Thyroid gland (tissue), 4 donors: ENCODE results near the gene STIM2. TPM values are rescaled to one million over a fixed set of nuclear protein-coding genes. Genes with fewer than 3 reads are reported as not detected.
"Not testable (repeated sequence)": the region's sequence is repeated elsewhere in the genome, so short reads cannot be mapped to it uniquely, and the experiment has no call there.

Experiments used
- DNase-seq, 2 donors: peaks; one replicate each; pipeline ENCODE4 v3.0.0-alpha.2; 2019
- H3K27ac ChIP-seq, 3 donors: fragments of 200-600 bp; sonication (generic); 1 replicate in 2 of 3; 2 replicates in 1 of 3; pipeline ENCODE4 v1.5.1; 2016 to 2019; ENCODE audit warnings: mild to moderate bottlenecking in 1 of 3, moderate library complexity in 1 of 3
- H3K27me3 ChIP-seq: fragments of 200-600 bp; sonication (generic); one replicate; pipeline ENCODE4 v1.5.1; 2019
- H3K36me3 ChIP-seq, 2 donors: fragments of 200-600 bp; sonication (generic); one replicate each; pipeline ENCODE4 v1.5.1; 2016 to 2019
- H3K4me1 ChIP-seq, 2 donors: fragments of 200-600 bp; sonication (generic); one replicate each; pipeline ENCODE4 v1.5.1; 2017 to 2019
- H3K4me3 ChIP-seq, 3 donors: fragments of 200-600 bp; sonication (generic); replicated peaks in 1 of 3; 1 replicate in 2 of 3; 2 replicates in 1 of 3; pipeline ENCODE4 v1.5.1; 2016; ENCODE audit warnings: mild to moderate bottlenecking in 1 of 3
- H3K9me3 ChIP-seq: fragments of 200-600 bp; sonication (generic); one replicate; pipeline ENCODE4 v1.5.1; 2017
- POLR2A ChIP-seq, 2 donors: fragments of 450-650 bp; IDR thresholded peaks; one replicate each; pipeline ENCODE4 v1.6.1; 2017; ENCODE audit warnings: antibody characterized with exemption in 2 of 2, mild to moderate bottlenecking in 2 of 2, moderate library complexity in 1 of 2
- WGBS, 2 donors: methylation state at CpG; one replicate each; pipeline ENCODE4 v1.1.5; 2017; 5-methylcytosine and 5-hydroxymethylcytosine counted together
- intact Hi-C: fragments of 100-400 bp; cut with DNase I; formaldehyde crosslinking; loops from one replicate; pipeline ENCODE4 v1.15.1; 2023
- total RNA-seq, 4 donors: library from RNA; depleted of rRNA; stranded (reverse); fragments of >200 nt; gene quantifications; one replicate each; pipeline ENCODE4 v1.2.3, GENCODE V29; 2016
- TF ChIP-seq, protein P1 (sequence below), 6 experiments: fragments of 200-600 bp in 3 of 6; fragments of 450-650 bp in 3 of 6; sonication (generic) in 3 of 6; IDR thresholded peaks; one replicate each; pipeline ENCODE4 v1.5.1; 2016 to 2019; ENCODE audit warnings: antibody characterized with exemption in 6 of 6, mild to moderate bottlenecking in 2 of 6, inconsistent platforms in 1 of 6, moderate library complexity in 1 of 6

The STIM2 gene
- 10 to 100 TPM; 16.4 to 39.1 (median 18.5) TPM for total RNA-seq

DNA sequence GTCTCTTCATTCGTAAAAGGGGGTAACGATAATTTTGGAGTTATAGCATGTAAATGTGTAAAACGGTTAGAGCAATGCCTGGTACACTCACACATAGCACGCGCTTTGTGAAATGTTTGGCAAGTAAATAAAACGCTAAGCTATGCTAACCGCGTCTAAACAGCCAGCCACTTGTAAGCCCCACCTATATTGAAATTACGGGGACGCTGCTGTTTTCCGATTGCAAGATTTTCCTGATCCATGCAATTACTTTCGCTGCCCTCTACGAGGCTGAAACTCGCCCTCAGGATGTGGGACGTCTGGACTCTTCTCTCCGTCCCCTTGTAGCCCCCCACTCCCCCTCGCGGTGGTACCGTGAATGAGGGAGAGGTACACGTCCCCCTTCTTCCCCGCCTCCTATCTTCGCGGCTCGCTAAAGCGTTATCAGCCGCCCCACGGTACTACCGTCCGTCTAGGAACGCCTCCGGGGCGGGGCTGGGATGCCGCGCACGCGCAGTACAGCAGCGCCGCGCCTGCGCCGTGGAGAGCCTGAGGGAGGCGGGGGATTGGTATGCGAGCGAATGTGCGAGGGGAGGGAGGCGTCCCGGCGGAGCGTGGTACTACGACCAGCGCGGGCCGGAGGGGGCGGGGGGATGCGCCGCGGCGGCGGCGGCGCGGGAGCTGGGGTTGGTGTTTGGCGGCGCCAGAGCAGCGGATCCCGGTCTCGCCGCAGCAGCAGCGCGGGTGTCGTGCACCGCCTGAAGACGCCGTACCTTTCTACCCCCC lies at the start of gene STIM2:
Gene STIM2 (plus strand): TSS at position 685 of the 765 bp plus-strand sequence.
- Histone ChIP-seq H3K9me3 (no peaks in the 10 kb centered on the region), H3K36me3 (no peaks in the 10 kb centered on the region), H3K4me1 (peaks cover 30% of the 10 kb centered on the region in 2 donors), H3K4me3 (peak within 1 kb of the TSS; percentile 43 to 93 (median 71)), H3K27me3 (no peaks in the 10 kb centered on the region), H3K27ac (peak within 1 kb of the TSS; percentile 85 to 97 (median 92))
- intact Hi-C loops, result loop anchor here (10.0 kb wide), 1 partner anchor 144 kb away; no protein-coding TSS in a partner anchor
- 0 to 1% methylated on average over 73 to 74 of the region's 74 CpGs for WGBS, 2 donors
- DNase-seq, result peak; percentile 95 to 96
- TF ChIP-seq, protein P1, sequence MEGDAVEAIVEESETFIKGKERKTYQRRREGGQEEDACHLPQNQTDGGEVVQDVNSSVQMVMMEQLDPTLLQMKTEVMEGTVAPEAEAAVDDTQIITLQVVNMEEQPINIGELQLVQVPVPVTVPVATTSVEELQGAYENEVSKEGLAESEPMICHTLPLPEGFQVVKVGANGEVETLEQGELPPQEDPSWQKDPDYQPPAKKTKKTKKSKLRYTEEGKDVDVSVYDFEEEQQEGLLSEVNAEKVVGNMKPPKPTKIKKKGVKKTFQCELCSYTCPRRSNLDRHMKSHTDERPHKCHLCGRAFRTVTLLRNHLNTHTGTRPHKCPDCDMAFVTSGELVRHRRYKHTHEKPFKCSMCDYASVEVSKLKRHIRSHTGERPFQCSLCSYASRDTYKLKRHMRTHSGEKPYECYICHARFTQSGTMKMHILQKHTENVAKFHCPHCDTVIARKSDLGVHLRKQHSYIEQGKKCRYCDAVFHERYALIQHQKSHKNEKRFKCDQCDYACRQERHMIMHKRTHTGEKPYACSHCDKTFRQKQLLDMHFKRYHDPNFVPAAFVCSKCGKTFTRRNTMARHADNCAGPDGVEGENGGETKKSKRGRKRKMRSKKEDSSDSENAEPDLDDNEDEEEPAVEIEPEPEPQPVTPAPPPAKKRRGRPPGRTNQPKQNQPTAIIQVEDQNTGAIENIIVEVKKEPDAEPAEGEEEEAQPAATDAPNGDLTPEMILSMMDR (IDR thresholded peaks at IDR 0.05), result peak in 5 of 6 experiments; percentile 24 to 52 (median 28)
- peak in 1 of 2 donors; percentile 93 for TF ChIP-seq POLR2A (IDR thresholded peaks at IDR 0.05)

DNA sequence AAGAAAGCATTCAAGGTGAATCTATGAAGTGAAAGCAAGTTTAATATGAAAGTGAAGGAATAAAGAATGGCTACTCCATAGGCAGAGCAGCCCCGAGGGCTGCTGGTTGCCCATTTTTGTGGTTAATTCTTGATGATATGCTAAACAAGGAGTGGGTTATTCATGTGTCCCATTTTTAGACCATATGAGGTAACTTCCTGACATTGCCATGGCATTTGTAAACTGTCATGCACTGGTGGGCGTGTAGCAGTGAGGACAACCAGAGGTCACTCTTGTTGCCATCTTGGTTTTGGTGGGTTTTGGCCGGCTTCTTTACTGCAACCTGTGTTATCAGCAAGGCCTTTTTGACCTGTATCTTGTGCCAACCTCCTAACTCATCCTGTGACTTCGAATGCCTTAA lies 49.1 kb upstream of the STIM2 start:
- intact Hi-C loops, H3K4me1 ChIP-seq, DNase-seq, H3K4me3 ChIP-seq, H3K27me3 ChIP-seq, H3K27ac ChIP-seq, H3K36me3 ChIP-seq, H3K9me3 ChIP-seq: not testable (repeated sequence)
- 74 to 80% methylated on average over 4 of the region's 4 CpGs for WGBS, 2 donors

- no peak for DNase-seq
- intact Hi-C loops, result no loop called here
- H3K36me3 ChIP-seq, result no peaks in the 10 kb centered on the region
- H3K27ac ChIP-seq, result no peak overlapping the region
- TF ChIP-seq, protein P1 (IDR thresholded peaks at IDR 0.05), result no peak
- no peak for TF ChIP-seq POLR2A (IDR thresholded peaks at IDR 0.05)
- no peaks in the 10 kb centered on the region for H3K9me3 ChIP-seq
- no peak overlapping the region for H3K4me3 ChIP-seq
- no peaks in the 10 kb centered on the region for H3K27me3 ChIP-seq
- peaks cover 0 to 5% of the 10 kb centered on the region in 2 donors for H3K4me1 ChIP-seq
- WGBS, 2 donors, result 60 to 68% methylated on average over 6 of the region's 6 CpGs
These were observed 48.5 kb upstream of the STIM2 start for GRCh38 chr4:26812049-26812714.

- DNase-seq, result peak; percentile 57 to 76
- no peak overlapping the region for H3K4me3 ChIP-seq
- no peaks in the 10 kb centered on the region for H3K27me3 ChIP-seq
- H3K36me3 ChIP-seq, result no peaks in the 10 kb centered on the region
- H3K27ac ChIP-seq, result no peak overlapping the region
- WGBS, 2 donors, result 31 to 56% methylated on average over 8 of the region's 8 CpGs
- TF ChIP-seq POLR2A (IDR thresholded peaks at IDR 0.05), result no peak
- TF ChIP-seq, protein P1 (IDR thresholded peaks at IDR 0.05), result no peak
- H3K4me1 ChIP-seq, result peaks cover 0 to 5% of the 10 kb centered on the region in 2 donors
- intact Hi-C loops, result no loop called here
- no peaks in the 10 kb centered on the region for H3K9me3 ChIP-seq
These were observed 46.9 kb upstream of the STIM2 start for GRCh38 chr4:26813698-26814097.

- no peaks in the 10 kb centered on the region for H3K36me3 ChIP-seq
- H3K4me3 ChIP-seq, result no peak overlapping the region
- H3K27ac ChIP-seq, result no peak overlapping the region
- no peaks in the 10 kb centered on the region for H3K9me3 ChIP-seq
- peaks cover 0 to 5% of the 10 kb centered on the region in 2 donors for H3K4me1 ChIP-seq
- TF ChIP-seq, protein P1 (IDR thresholded peaks at IDR 0.05), result no peak
- TF ChIP-seq POLR2A (IDR thresholded peaks at IDR 0.05), result no peak
- no peak for DNase-seq
- intact Hi-C loops, result no loop called here
- H3K27me3 ChIP-seq, result no peaks in the 10 kb centered on the region
These were observed 45.4 kb upstream of the STIM2 start for GRCh38 chr4:26815199-26815598.
